Ishikawa (cell line): ENCODE results near the gene CORO2B.

Experiments
- CREB1 ChIP-seq: IDR thresholded peaks from 2 replicates; pipeline ENCODE4 v1.6.1; 2012; ENCODE audit warnings: low read depth
- EGR1 ChIP-seq: IDR thresholded peaks from 2 replicates; pipeline ENCODE4 v1.6.1; 2012
- EP300 ChIP-seq: IDR thresholded peaks from 2 replicates; pipeline ENCODE4 v1.6.1; 2012; ENCODE audit warnings: borderline replicate concordance
- RAD21 ChIP-seq: IDR thresholded peaks from 2 replicates; pipeline ENCODE4 v1.6.1; 2012; ENCODE audit warnings: low read depth
- TCF12 ChIP-seq: IDR thresholded peaks from 2 replicates; pipeline ENCODE4 v1.6.1; 2012; ENCODE audit warnings: low read depth
- ZBTB7A ChIP-seq: IDR thresholded peaks from 2 replicates; pipeline ENCODE4 v1.6.1; 2012; ENCODE audit warnings: low read depth
- TF ChIP-seq, protein P1 (sequence below): IDR thresholded peaks from 2 replicates; pipeline ENCODE4 v1.6.1; 2012; ENCODE audit warnings: low read depth, mild to moderate bottlenecking

DNA sequence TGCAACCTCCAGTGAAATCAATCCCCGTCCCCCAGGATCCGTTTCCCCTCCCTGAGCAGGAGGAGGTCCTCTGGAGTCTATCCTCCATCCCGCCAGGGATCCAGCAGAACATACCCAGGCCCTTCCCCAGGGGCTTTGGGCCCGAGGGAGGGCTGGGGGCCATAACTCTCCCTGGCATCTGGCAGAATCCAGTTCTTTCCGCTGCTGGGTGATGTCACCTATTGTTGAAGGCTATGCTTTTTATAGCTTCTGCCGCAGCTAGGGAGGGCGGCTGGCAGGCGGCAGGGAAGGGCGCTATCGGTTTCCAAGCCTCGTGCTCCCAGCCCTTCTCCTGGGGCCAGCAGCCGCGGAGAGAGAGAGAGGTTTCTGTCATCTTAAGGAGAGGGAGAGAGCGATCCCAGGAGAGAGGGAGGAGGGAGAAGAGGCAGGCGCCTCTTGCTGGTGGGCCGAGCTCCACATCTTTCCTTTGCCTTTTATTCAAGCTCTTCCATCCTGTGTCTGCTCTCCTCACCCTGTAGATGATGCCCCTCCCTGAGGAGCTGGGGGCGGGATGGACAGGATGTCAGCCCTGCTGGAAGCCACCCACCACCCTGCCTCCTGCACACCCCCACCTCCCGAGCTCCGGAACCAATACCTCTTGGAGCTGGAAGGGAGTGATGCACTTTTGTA is 121.8 kb downstream of the CORO2B start:
- TF ChIP-seq EGR1 (no peak), CREB1 (no peak), ZBTB7A (no peak), TCF12 (no peak), EP300 (no peak), RAD21 (no peak)
- TF ChIP-seq, protein P1, sequence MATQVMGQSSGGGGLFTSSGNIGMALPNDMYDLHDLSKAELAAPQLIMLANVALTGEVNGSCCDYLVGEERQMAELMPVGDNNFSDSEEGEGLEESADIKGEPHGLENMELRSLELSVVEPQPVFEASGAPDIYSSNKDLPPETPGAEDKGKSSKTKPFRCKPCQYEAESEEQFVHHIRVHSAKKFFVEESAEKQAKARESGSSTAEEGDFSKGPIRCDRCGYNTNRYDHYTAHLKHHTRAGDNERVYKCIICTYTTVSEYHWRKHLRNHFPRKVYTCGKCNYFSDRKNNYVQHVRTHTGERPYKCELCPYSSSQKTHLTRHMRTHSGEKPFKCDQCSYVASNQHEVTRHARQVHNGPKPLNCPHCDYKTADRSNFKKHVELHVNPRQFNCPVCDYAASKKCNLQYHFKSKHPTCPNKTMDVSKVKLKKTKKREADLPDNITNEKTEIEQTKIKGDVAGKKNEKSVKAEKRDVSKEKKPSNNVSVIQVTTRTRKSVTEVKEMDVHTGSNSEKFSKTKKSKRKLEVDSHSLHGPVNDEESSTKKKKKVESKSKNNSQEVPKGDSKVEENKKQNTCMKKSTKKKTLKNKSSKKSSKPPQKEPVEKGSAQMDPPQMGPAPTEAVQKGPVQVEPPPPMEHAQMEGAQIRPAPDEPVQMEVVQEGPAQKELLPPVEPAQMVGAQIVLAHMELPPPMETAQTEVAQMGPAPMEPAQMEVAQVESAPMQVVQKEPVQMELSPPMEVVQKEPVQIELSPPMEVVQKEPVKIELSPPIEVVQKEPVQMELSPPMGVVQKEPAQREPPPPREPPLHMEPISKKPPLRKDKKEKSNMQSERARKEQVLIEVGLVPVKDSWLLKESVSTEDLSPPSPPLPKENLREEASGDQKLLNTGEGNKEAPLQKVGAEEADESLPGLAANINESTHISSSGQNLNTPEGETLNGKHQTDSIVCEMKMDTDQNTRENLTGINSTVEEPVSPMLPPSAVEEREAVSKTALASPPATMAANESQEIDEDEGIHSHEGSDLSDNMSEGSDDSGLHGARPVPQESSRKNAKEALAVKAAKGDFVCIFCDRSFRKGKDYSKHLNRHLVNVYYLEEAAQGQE: no peak
